Globus pallidus (tissue), 1 donor: ENCODE data around the gene KIAA0825.
A peak's percentile ranks its signal among the peaks of the same experiment; 100 is the strongest.
"Not testable (repeated sequence)": the region's sequence is repeated elsewhere in the genome, so short reads cannot be mapped to it uniquely, and the experiment has no call there.

Source experiments
- DNase-seq: peaks from one replicate; pipeline ENCODE4 v3.0.0-alpha.2; 2015; ENCODE audit warnings: low spot score

The KIAA0825 gene

DNA sequence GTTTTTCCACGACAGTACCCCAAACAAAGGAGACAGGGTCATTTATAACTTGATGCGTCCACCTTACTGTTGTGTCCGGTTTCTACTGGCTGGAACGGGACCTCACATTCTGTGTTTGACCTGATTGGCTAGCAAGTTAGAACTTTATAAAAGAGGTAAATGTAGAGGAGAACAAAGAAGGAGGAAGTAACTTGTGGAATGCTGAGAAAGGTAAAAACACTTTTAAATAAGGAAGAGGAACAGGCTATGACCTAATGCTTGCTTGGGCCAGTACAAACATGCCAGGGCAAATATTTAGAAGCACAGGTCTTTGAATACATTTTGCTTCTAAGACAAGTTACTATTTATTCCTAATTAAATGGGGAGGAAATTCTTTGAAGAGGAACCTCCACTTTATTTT is 251.6 kb downstream of the KIAA0825 start:
- no peak for DNase-seq

DNA sequence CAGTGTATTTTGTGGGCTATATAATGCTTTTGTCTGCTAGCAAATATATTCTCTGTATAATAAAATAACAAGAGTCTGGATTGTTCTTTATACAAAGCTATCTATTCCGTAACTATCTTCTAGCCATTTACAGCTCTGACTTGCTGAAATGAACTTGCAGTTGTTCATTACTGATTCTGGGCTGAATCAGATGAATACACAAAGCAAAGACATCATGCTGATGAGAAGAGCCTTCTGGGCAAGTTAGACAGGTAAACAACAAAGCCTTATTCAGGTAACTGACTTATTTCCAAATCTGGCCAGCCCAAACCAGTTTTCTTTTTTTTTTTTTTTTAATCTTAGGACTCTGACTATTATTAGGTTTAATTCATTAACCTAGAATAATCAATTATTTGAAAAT is 255.5 kb downstream of the KIAA0825 start:
- no peak for DNase-seq

DNA sequence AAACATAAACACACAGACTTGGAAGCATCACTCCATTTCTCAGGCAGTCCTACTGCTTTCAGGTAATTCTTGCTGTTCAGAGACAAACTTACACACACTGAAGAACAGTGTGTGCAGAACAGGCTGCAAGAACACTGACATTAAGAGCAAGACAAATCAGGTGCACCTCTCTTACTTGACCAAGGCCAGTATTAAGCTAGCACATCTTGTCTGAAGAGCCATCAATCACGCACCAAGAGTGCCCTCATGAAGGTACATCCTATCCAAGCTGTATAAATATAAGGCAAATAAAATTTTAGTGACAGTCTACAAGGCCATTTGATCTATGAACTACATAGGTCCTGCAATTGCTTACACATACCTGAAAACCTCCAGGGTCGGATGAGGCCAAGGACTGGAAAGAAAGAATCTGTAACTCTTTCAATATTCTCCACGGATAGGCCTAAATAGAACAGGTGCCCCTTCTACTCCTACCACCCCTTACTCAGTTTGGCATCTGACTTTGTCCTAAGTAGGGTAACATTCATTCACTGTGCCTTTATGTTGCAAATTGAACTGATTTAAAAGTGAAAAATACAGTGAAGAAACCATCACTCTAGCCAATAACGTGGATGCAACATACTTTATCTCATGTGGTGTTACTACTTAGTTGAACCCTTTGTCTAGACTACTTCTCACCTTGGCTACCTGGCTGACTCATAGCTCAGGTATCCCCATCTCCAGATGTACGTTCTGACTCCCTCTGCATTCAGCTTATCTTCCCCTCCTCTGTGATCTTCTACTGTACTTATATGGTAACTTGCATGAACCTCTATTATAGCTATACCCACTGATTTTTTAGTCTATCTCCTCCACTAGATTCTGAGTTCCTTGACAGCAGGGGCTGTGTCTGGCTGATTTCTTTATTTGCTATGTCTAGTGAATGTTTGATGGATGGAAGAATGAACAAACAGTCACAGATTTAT is 256.3 kb downstream of the KIAA0825 start:
- DNase-seq = no peak

DNA sequence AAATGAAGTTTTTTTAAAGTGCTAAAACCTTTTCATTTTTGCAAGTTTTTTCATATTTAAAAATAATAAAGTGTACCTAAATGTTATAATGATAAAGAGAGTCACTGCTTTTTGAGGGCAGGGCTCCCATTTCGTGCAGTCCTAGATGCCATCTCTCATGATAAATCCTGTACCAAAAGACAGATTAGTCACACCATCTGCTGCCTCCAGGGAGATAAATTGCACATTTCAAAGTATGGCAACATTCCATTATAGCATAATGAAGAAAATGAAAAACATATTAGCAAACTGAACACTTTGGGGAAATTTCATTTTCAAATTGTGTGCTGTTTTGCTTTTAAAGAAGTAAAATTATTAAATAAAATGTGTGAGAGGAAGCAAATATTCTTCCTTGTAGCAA is 257.2 kb downstream of the KIAA0825 start:
- no peak for DNase-seq

DNA sequence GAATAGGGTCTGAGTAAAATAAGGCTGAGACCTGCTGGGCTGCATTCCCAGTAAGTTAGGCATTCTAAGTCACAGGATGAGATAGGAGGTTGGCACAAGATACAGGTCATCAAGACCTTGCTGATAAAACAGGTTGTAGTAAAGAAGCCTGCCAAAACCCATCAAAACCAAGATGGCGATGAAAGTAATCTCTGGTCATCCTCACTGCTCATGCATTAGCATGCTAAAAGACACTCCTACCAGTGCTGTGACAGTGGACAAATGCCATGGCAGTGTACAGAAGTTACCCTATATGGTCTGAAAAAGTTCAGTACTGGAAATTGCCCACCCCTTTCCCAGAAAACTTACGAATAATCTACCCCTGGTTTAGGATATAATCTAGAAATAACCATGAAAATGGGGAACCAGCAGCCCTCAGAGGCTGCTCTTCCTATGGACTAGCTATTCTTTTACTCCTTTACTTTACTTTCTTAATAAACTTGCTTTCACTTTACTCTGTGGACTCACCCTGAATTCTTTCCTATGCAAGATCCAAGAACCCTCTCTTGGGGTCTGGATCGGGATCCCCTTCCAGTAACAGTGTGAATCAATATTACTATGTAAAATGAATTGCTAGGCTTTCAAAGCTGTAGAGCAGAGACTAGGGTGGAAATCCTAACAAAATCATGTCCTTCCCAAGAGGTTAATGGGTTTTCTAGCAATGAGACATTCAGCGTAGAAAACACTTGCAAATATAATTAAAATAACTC is 257.8 kb downstream of the KIAA0825 start:
- no peak for DNase-seq

DNA sequence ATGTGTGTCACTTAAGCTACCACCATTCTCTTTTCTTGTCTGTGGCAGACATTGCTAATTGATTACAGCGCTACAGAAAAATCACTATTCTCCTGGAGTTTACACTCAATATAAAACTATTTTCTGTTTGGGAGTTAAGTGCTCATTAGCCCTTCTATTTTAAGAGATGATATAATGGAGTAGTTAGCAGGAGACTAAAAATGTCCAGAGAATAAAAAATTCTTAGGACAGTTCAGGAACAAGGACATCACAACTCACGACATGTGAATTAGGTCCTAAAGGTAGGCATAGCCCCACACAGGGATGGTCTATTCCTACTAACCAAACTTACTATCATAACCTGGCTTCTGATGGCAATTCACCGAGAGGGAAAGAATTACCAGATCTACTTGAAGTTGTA is 258.5 kb downstream of the KIAA0825 start:
- no peak for DNase-seq

DNA sequence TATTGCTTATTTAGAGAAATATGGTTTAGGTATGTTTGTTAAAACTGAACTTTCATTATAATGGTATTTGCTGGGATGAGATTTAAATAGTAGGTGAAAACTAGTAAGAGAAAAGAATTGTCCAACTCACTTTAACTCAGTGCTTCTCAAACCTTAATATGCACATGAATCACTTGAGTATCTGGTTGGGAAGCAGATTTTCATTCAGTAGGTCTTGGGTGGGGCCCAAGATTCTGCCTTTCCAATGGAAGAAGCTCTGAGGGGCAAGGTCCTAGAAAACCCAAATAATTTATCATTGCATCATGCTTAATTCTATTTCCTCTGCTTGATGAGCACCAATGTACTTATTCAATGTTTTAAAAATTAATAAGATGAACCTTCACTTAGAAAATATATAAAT is 262.6 kb downstream of the KIAA0825 start:
- no peak for DNase-seq

DNA sequence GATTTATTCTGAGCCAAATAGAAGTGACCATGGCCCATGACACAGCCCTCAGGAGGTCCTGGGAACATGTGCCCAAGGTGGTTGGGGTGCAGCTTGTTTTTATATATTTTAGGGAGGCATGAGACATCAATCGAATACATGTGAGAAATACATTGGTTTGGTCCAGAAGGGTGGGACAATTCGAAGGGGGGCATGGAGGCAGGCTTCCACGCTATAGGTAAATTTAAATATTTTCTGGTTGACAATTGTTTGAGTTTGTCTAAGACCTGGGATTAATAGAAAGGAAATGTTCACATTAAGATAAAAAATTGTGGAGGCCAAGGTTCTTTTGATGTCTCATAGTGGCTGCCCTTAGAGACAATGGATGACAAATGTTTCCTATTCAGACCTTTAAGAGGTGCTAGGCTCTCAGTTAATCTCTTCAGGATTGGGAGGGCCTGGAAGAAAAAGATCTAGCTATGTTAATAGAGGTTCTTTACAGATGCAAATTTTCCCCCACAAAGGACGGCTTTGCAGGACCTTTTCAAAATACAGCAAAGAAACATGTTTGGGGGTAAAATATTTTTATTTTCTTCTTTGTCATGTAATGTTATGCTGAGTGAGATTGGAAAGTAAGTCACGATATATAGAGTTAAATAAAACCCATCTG is 263.4 kb downstream of the KIAA0825 start:
- DNase-seq = not testable (repeated sequence)

DNA sequence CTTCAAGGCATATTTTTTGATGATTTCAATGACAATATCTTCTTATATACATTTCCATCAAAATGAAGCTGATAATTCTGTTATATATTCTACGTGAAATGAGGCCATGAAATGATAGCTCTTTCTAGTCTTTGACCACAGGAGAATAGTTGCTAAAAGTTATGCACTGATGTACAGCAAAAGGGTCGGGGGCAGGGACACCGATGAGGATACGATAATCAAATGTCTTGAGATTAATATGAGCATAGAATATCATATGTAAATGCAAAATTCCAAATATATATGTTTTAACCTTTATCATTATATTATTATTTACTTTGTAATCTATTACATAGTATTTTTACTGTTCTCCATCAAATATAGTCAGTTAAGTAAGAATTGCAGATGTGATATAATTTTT is 264.8 kb downstream of the KIAA0825 start:
- no peak for DNase-seq

DNA sequence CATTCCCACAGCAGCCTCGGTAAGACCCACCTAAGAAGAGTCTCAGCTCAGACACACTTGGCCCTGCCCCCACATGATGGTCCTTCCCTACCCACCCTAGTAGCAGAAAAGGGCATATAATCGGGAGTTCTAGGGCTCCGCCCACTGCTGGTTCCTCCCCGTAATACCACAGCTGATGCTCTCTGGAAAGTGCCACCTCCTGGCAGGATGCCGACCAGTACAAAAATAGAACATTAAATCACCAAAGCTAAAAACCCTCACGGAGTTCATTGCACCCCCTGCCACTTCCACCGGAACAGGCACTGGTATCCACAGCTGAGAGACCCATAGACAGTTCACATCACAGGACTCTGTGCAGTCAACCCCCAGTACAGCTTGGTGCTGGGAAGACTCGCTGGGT is 271.3 kb downstream of the KIAA0825 start:
- DNase-seq = no peak

DNA sequence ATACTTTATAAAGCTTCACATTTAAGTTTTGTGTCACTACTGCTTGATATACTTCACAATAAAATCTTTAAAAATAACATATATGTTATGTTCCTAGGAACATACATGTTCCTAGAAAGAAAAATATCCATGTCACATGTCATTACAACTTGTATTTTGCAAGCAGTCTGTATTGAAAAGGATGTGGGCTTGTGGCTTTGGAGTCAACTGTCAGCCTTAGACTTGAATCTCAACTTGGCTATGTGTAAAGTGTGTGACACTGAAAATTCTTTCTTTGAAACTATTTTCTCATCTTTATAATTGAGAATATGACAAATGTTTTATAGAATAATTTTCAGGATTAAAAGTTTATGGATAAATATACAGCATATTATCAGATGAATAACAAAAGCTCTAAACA is 273.1 kb downstream of the KIAA0825 start:
- DNase-seq = no peak

DNA sequence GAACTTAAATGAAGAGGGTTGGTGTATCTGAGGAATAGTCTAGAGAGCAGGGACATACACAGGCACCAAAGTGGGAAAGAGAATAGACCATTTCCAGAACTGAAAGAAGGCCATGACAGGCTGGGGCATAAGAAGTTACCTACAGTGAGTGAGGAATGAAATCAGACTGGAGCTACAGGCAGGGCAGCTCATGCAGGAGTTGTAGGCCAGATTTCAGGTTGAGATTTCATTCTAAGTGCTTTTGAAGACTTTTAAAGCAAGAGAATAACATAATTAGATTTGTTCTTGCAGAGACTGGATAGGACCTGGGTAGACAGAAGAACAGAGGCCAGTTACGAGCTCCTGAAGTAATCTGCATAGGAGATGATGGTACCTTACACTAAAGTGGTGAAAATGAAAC is 280.8 kb downstream of the KIAA0825 start:
- no peak for DNase-seq

DNA sequence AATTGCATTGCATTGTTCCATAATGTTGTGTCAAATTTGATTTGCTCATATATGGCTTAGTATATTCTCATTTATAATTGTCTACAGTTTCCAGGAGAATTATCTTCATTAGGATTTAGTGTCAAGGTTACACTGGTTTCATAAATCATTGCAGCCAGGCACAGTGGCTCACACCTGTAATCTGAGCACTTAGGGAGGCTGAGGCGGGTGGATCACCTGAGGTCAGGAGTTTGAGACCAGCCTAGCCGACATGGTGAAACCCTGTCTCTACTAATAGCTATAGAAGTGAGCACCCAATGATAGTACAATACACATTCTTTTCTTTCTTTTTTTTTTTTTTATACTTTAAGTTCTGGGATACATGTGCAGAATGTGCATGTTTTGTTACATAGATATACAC is 282.5 kb downstream of the KIAA0825 start:
- no peak for DNase-seq

DNA sequence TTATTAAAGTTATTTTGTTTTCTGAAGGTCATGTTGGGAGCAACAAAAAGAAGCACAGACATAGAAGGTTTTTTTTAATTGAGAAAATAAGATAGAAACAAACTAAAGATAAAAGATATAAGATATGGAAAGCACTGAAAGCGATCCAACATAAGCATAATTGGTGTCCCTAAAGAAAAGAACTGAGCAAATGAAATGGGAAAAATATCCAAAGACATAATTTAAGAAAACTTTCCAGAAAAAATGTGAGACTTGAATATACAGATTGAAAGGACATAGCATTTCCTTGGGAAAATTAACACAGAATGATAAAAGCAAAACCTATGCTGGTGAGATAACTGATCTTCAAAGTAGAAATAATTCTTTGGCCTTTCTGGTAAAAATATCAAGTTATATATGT is 289.3 kb downstream of the KIAA0825 start:
- DNase-seq = no peak

DNA sequence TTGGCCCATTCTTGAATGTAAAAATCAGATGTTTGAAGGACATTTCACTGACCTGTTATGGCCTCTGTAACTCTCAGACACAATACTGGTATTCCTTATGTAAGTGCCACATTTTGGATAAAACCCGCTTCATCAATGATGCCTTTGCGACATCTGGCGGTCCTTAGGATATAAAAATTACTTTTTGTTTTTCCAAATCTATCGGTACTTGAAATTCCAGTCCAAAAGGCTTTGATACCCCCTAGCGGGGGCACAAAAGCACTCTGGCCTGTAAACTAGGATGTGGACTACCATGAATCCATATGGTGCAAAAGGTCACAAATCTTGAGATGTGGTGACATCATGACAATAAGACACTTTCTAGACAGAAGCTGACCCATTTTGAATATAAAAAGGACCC is 291.8 kb downstream of the KIAA0825 start:
- no peak for DNase-seq

DNA sequence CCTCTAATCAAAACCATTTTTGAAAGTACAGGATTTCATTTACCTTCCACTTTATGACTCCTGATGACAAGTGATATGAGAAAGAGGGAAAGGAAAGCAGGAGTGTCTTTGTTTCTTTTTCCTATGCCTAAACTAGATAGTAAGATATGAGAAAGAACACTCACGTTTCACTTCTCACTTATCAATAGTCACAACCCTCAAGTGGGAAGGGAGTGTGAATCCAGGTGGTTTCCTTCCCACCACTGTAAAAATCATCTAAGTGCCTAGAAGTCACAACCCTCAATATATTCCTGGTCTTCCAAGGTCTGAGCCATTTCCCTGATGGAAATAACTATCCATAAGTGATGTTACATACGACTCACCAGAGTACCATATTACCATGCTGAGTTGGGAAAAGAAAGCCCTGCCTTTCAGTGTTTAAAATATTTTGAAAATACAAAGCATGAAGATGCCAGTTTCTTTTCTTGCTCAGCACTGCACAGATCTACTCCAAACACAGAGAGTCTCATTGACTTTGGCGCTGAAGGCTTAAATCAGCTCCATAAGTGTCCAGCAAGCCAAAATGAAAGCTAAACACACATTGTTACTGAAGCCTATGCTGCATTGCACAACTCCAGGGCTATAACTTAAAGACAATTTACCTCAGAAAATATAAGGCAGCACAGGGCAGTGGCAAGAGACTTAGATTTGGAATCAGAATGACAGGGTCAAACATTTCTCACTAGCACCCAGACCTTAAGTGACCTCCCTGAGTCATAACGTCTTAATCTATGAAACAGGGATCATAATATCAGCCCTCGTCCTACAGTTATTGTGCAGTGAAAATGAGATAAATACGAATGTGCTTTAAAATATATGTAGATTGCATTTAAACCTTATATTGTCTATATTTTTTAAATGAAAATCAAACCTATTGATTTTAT is 301.2 kb downstream of the KIAA0825 start:
- DNase-seq = no peak

DNA sequence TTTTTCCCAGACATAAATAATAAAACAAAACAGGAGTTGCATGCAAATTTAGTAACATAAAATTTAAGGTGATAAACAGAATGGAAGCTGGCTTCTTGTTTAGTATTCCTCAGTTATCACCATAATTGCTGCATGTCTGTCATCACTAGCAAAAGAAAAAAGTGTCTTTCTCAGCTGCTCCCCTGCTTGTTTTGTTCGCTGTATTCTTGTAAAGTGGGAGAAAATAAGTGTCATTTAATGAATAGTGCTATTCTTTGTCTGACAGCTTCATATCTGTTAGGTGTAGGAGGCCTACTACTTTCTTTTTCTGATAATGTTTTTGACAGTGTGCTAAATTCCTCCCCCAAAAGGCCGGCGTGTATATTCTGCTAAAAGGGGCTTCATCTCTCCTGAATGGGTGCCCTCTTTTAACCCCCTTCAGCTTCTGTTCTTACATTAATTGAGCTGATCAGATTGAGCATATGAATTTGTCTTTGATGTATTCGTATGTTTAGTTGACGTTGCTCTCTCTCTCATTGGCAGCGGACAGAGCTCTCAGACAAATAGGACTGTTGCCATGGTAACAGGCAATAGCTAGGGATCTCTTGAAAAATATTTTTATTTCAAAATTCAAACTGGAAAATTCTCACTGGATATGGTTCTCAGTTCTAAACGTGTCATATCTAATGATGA is 303.8 kb downstream of the KIAA0825 start:
- peak; percentile 19 for DNase-seq

DNA sequence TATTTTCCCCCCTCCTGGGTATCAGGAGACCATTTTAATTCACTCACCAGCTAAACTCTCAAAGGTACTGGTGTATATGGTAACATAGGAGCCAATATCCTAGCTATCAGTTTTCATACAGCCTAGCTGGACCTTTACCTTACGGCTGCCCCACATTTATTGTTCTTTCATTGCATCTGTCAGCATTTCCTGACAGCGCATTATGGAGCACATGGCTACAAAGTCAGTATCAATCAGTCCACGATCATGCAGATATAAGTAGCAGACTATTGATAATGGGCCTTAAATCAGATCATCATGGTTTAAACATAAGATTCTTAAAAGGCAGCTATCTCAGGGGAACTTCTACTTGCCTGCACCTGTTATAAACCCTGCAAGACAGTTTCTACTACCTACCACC is 304.7 kb downstream of the KIAA0825 start:
- DNase-seq = no peak

DNA sequence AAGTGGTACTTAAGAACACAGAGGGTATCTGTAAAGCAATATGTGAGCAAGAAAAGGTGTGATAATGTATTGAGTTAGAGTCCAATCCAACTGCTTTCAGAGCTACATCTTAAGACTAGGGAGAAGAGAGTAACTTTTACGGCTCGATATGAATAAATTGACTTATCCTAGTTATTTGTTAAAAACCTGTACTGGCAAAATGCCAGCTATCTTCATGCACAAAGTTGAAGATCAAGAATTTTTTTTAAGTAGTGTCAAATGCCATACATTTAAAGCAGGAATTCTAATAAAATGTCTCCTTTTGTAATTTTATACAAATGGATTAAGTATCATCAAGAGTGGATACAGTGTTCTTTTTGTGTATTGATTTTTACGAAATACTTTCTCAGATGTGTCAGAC is 305.2 kb downstream of the KIAA0825 start:
- no peak for DNase-seq

DNA sequence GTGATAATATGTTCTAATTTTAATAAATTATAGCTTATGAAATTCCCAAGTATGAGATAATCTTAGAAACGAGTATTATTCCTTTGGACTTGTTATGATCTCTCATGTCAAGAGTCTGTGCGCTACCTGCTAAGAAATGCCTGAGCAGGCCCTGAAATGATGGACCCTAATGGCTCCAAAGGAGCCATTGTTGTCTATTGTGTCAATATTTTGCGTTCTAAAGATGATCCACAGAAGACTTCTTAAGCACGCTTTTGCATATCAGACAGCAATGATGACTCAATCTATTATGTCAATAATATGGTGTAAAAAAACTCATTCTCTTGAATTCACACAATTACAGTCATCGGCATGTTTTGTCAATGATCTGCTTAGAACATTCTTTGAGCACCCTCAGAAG is 306.1 kb downstream of the KIAA0825 start:
- DNase-seq = no peak

DNA sequence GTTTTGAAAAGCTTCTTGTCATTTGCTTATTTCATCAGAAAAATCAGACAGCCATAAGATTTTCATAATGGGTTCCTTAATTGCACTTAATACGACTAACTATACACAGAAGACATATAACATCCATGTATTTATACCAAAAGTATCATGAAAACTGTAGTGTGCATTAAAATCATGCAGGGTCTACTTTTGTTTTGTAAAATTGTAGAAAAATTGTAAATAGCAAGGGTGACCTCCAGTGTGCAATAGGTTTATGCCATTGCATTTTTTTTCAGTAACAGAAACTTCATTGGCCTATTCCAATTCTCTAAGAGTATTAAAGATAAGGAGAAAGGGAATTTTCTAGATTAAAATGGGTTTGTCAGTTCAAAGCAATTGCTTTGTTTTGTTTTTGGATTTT is 307.6 kb downstream of the KIAA0825 start:
- DNase-seq = no peak
